Astrocyte (in vitro differentiated cells and primary cell): Measurements from ENCODE around the gene TNRC6C.
A peak's percentile ranks its signal among the peaks of the same experiment; 100 is the strongest.

Experiments
- CTCF ChIP-seq: IDR thresholded peaks from 2 replicates; pipeline ENCODE4 v1.5.1; 2011; ENCODE audit warnings: low read depth, mild to moderate bottlenecking, inconsistent platforms, low read length, moderate library complexity; ENCODE audit not compliant: insufficient read depth
- EZH2 ChIP-seq: IDR thresholded peaks from 2 replicates; pipeline ENCODE4 v1.6.1; 2012; ENCODE audit warnings: mild to moderate bottlenecking, low read length, inconsistent platforms; ENCODE audit not compliant: insufficient read depth

GRCh38 chr17:78013683-78014467, 55.4 kb downstream of the TNRC6C start:
- TF ChIP-seq CTCF: peak; percentile 88
- no peak for TF ChIP-seq EZH2
